NCI-H1436 (cell line): Measurements from ENCODE around the gene KCNIP4.

Experiments used
- DNase-seq: peaks from one replicate; lab custom pipeline; 2025; lab: John Stamatoyannopoulos, UW

KCNIP4 gene

GRCh38 chr4:20944451-20944850, 1004.1 kb downstream of the KCNIP4 start:
- DNase-seq = no peak

GRCh38 chr4:20938204-20938603, 1010.4 kb downstream of the KCNIP4 start:
- no peak for DNase-seq

GRCh38 chr4:20926529-20926928, 1022.0 kb downstream of the KCNIP4 start:
- DNase-seq = no peak

GRCh38 chr4:20925176-20925575, 1023.4 kb downstream of the KCNIP4 start:
- no peak for DNase-seq

- no peak for DNase-seq
These were observed 1025.6 kb downstream of the KCNIP4 start for GRCh38 chr4:20922962-20923361.

- DNase-seq = no peak
These were observed 1032.5 kb downstream of the KCNIP4 start for GRCh38 chr4:20916106-20916505.

- no peak for DNase-seq
These were observed 1043.6 kb downstream of the KCNIP4 start for GRCh38 chr4:20904966-20905365.

- DNase-seq = no peak
These were observed 1046.7 kb downstream of the KCNIP4 start for GRCh38 chr4:20901851-20902250.

- no peak for DNase-seq
These were observed 1049.0 kb downstream of the KCNIP4 start for GRCh38 chr4:20899591-20899990.

GRCh38 chr4:20895988-20896387, 1052.6 kb downstream of the KCNIP4 start:
- DNase-seq = no peak

GRCh38 chr4:20895208-20895607, 1053.4 kb downstream of the KCNIP4 start:
- DNase-seq = no peak

- no peak for DNase-seq
These were observed 1057.8 kb downstream of the KCNIP4 start for GRCh38 chr4:20890761-20891160.

- DNase-seq = no peak
These were observed 1058.7 kb downstream of the KCNIP4 start for GRCh38 chr4:20889901-20890300.

- no peak for DNase-seq
These were observed 1064.9 kb downstream of the KCNIP4 start for GRCh38 chr4:20883677-20884076.

- DNase-seq = no peak
These were observed 1065.3 kb downstream of the KCNIP4 start for GRCh38 chr4:20883231-20883630.

- DNase-seq = no peak
These were observed 1066.1 kb downstream of the KCNIP4 start for GRCh38 chr4:20882500-20882899.

- DNase-seq = no peak
These were observed 1066.9 kb downstream of the KCNIP4 start for GRCh38 chr4:20881658-20882057.

GRCh38 chr4:20878806-20879205, 1069.8 kb downstream of the KCNIP4 start:
- DNase-seq = no peak

- no peak for DNase-seq
These were observed 1078.1 kb downstream of the KCNIP4 start for GRCh38 chr4:20870436-20870835.

GRCh38 chr4:20868108-20868507, 1080.5 kb downstream of the KCNIP4 start:
- no peak for DNase-seq

GRCh38 chr4:20860878-20861277, 1087.7 kb downstream of the KCNIP4 start:
- DNase-seq = no peak

- DNase-seq = no peak
These were observed 1089.3 kb downstream of the KCNIP4 start for GRCh38 chr4:20859097-20859781.

- DNase-seq = no peak
These were observed 1091.5 kb downstream of the KCNIP4 start for GRCh38 chr4:20857081-20857480.

GRCh38 chr4:20847124-20847747, 1101.3 kb downstream of the KCNIP4 start:
- no peak for DNase-seq
